Measurements from ENCODE around the gene TSPAN5.

TSPAN5 gene

DNA sequence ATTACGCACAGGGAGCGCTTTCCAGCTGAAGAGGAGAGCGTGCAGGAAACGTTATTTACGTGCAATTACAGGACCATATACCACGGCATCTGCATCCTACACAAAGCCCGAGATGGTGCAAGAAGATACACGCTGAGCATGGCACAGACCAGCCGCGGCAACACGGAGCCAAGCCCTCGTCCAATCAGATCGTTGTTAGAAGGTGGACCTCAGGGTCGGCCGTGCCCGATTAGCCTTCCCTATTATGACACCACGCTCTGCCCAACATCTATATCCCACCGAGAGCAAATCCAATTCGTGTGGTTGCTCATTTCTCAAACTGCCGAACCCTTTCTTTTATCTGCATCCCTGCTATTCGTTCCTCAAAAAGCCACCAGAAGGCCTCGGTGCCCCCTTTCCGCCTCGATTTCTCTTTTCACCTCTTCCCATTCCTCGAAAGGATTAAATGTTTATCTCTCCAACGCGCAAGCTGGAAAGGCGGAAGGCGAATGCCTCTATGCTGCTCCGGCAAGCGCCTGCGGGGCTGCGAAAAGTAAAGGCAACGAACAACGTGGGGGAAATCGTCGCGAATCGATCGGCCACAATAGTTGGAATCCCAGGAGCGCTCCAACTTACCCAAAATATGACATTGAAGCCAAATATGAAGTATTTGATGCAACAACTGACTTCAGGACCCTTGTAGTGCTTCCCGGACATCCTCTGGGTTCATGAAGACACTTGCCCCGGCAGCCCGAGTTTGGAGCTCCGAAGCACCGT, 702 bp downstream of the TSPAN5 start:
- WGBS, 2 donors (ENCODE audit: extremely low coverage in 2 of 2, insufficient read length in 2 of 2, insufficient replicate concordance in 1 of 2): no CpG with 5 or more reads among the region's 46 CpGs
- H3K9me3 ChIP-seq (replicated peaks in 1 of 2; ENCODE audit: control insufficient read depth in 2 of 2, insufficient read depth in 1 of 2, low read depth in 1 of 2, low read length in 2 of 2): no peaks in the 10 kb centered on the region
- H3K36me3 ChIP-seq (replicated peaks in 1 of 2; ENCODE audit: control insufficient read depth in 2 of 2, insufficient read depth in 2 of 2, low read length in 2 of 2): no peaks in the 10 kb centered on the region
- no peak overlapping the region for H2BK15ac ChIP-seq (ENCODE audit: low read length)
- H3K4me3 ChIP-seq (ENCODE audit: low read length in 2 of 2): peak overlapping the region; percentile 61 to 98
- no peak overlapping the region for H3K14ac ChIP-seq (ENCODE audit: low read length)
- no peak overlapping the region for H2BK120ac ChIP-seq (ENCODE audit: low read depth, low read length)
- peak; percentile 37 for DNase-seq (ENCODE audit: low spot score)
- H2BK5ac ChIP-seq (ENCODE audit: low read length): no peak overlapping the region
- H3K4me1 ChIP-seq (ENCODE audit: control insufficient read depth in 2 of 2, insufficient read depth in 1 of 2, low read depth in 1 of 2, low read length in 2 of 2): peaks cover 7 to 9% of the 10 kb centered on the region in 2 donors
- no peak overlapping the region for H3K23ac ChIP-seq (ENCODE audit: low read depth, low read length, poor library complexity)
- H3K79me1 ChIP-seq (ENCODE audit: low read depth, low read length): no peaks in the 10 kb centered on the region
- no peak overlapping the region for H4K8ac ChIP-seq (ENCODE audit: low read depth, low read length)
- peak overlapping the region; percentile 99 for H2AFZ ChIP-seq (ENCODE audit: low read length)
- peak overlapping the region; percentile 83 for H3K9ac ChIP-seq (ENCODE audit: low read depth, low read length, poor library complexity)
- H2AK5ac ChIP-seq (ENCODE audit: low read depth, low read length): no peak overlapping the region
- H3K4me2 ChIP-seq (ENCODE audit: insufficient read depth, low read length, poor library complexity, severe bottlenecking): peak overlapping the region; percentile 82
- peak overlapping the region; percentile 98 for H3K18ac ChIP-seq (ENCODE audit: low read length)
- no peak overlapping the region for H2BK12ac ChIP-seq (ENCODE audit: low read length)
- no peak overlapping the region for H3K4ac ChIP-seq (ENCODE audit: low read length)
- no peak overlapping the region for H3K27ac ChIP-seq (replicated peaks; ENCODE audit: low read length)
- peaks cover 0 to 37% (median 8%) of the 10 kb centered on the region in 3 experiments for H3K27me3 ChIP-seq (ENCODE audit: control insufficient read depth in 3 of 3, insufficient read depth in 3 of 3, low read depth in 1 of 3, low read length in 3 of 3)
- H4K91ac ChIP-seq (ENCODE audit: low read depth, low read length, poor library complexity): no peak overlapping the region

DNA sequence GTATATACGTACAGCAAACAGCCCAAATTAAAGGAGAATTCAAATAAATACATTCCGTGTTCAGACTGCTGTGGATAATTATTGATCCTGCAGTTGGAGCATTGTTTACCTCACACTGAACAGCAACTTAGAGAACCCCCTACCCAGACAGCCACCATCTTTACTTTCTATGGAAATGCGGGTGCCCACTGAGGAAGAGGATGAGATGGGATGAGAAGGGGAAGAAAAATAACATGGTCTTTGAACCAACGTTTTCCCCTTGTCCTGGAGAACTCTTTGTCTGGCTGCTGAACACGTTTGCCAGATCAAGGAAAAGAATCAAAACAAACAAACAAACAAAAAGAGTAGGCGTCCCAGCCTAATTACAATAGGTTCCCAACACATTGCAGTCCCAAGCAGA, 1.5 kb downstream of the TSPAN5 start:
- Histone ChIP-seq H3K18ac (ENCODE audit: low read length) (no peak overlapping the region), H3K4me2 (ENCODE audit: insufficient read depth, low read length, poor library complexity, severe bottlenecking) (peak overlapping the region; percentile 82), H2AK5ac (ENCODE audit: low read depth, low read length) (no peak overlapping the region), H3K14ac (ENCODE audit: low read length) (no peak overlapping the region), H3K4me1 (ENCODE audit: control insufficient read depth in 2 of 2, insufficient read depth in 1 of 2, low read depth in 1 of 2, low read length in 2 of 2) (peaks cover 7 to 9% of the 10 kb centered on the region in 2 donors), H4K91ac (ENCODE audit: low read depth, low read length, poor library complexity) (no peak overlapping the region), H3K23ac (ENCODE audit: low read depth, low read length, poor library complexity) (no peak overlapping the region), H3K9ac (ENCODE audit: low read depth, low read length, poor library complexity) (no peak overlapping the region), H3K4me3 (ENCODE audit: low read length in 2 of 2) (peak overlapping the region; percentile 61 to 98), H2BK12ac (ENCODE audit: low read length) (no peak overlapping the region), H2BK5ac (ENCODE audit: low read length) (no peak overlapping the region), H3K27me3 (ENCODE audit: control insufficient read depth in 3 of 3, insufficient read depth in 3 of 3, low read depth in 1 of 3, low read length in 3 of 3) (peaks cover 0 to 31% (median 8%) of the 10 kb centered on the region in 3 experiments), H2BK15ac (ENCODE audit: low read length) (no peak overlapping the region), H3K9me3 (replicated peaks in 1 of 2; ENCODE audit: control insufficient read depth in 2 of 2, insufficient read depth in 1 of 2, low read depth in 1 of 2, low read length in 2 of 2) (no peaks in the 10 kb centered on the region), H2AFZ (ENCODE audit: low read length) (peak overlapping the region; percentile 99), H4K8ac (ENCODE audit: low read depth, low read length) (no peak overlapping the region), H2BK120ac (ENCODE audit: low read depth, low read length) (no peak overlapping the region), H3K4ac (ENCODE audit: low read length) (no peak overlapping the region), H3K27ac (replicated peaks; ENCODE audit: low read length) (no peak overlapping the region), H3K36me3 (replicated peaks in 1 of 2; ENCODE audit: control insufficient read depth in 2 of 2, insufficient read depth in 2 of 2, low read length in 2 of 2) (no peaks in the 10 kb centered on the region), H3K79me1 (ENCODE audit: low read depth, low read length) (no peaks in the 10 kb centered on the region)
- DNase-seq (ENCODE audit: low spot score): no peak
- no CpG with 5 or more reads among the region's 6 CpGs for WGBS, 2 donors (ENCODE audit: extremely low coverage in 2 of 2, insufficient read length in 2 of 2, insufficient replicate concordance in 1 of 2)

DNA sequence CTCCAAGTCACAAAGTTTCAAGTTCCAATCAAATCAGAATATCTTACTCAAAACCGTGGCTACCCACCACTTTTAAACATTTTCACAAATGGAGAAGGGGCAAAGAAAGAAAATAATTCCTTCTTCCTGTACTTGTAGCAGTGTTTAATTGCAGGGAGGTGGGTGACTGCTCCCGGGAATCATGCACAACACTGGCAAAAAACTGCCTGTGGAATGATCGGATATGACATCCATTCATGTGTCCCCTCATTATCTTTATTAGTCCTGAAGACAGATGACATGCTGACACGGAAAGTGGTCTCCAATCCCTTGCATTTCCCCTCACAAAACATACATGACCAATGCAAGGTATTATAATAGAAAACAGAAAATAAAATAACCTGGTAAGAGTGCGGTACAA, 2.0 kb downstream of the TSPAN5 start:
- H2BK12ac ChIP-seq (ENCODE audit: low read length): no peak overlapping the region
- no CpG with 5 or more reads among the region's 5 CpGs for WGBS, 2 donors (ENCODE audit: extremely low coverage in 2 of 2, insufficient read length in 2 of 2, insufficient replicate concordance in 1 of 2)

More for the DNA sequence above, 2.0 kb downstream of the TSPAN5 start:
- H3K4me1 ChIP-seq (ENCODE audit: control insufficient read depth in 2 of 2, insufficient read depth in 1 of 2, low read depth in 1 of 2, low read length in 2 of 2): peaks cover 7 to 9% of the 10 kb centered on the region in 2 donors
- H3K79me1 ChIP-seq (ENCODE audit: low read depth, low read length): no peaks in the 10 kb centered on the region
- H3K27me3 ChIP-seq (ENCODE audit: control insufficient read depth in 3 of 3, insufficient read depth in 3 of 3, low read depth in 1 of 3, low read length in 3 of 3): peaks cover 0 to 27% (median 8%) of the 10 kb centered on the region in 3 experiments
- no peak overlapping the region for H3K23ac ChIP-seq (ENCODE audit: low read depth, low read length, poor library complexity)
- no peak overlapping the region for H2BK15ac ChIP-seq (ENCODE audit: low read length)
- H3K4me3 ChIP-seq (ENCODE audit: low read length in 2 of 2): peak overlapping the region in 1 of 2 donors; percentile 61
- no peak overlapping the region for H3K9ac ChIP-seq (ENCODE audit: low read depth, low read length, poor library complexity)
- H3K9me3 ChIP-seq (replicated peaks in 1 of 2; ENCODE audit: control insufficient read depth in 2 of 2, insufficient read depth in 1 of 2, low read depth in 1 of 2, low read length in 2 of 2): no peaks in the 10 kb centered on the region
- no peak overlapping the region for H3K27ac ChIP-seq (replicated peaks; ENCODE audit: low read length)
- H3K36me3 ChIP-seq (replicated peaks in 1 of 2; ENCODE audit: control insufficient read depth in 2 of 2, insufficient read depth in 2 of 2, low read length in 2 of 2): no peaks in the 10 kb centered on the region
- H2BK120ac ChIP-seq (ENCODE audit: low read depth, low read length): no peak overlapping the region
- H2AK5ac ChIP-seq (ENCODE audit: low read depth, low read length): no peak overlapping the region
- no peak overlapping the region for H3K4ac ChIP-seq (ENCODE audit: low read length)
- DNase-seq (ENCODE audit: low spot score): no peak
- peak overlapping the region; percentile 99 for H2AFZ ChIP-seq (ENCODE audit: low read length)
- no peak overlapping the region for H3K18ac ChIP-seq (ENCODE audit: low read length)
- no peak overlapping the region for H4K8ac ChIP-seq (ENCODE audit: low read depth, low read length)
- H3K14ac ChIP-seq (ENCODE audit: low read length): no peak overlapping the region
- H4K91ac ChIP-seq (ENCODE audit: low read depth, low read length, poor library complexity): no peak overlapping the region
- H3K4me2 ChIP-seq (ENCODE audit: insufficient read depth, low read length, poor library complexity, severe bottlenecking): no peak overlapping the region
- H2BK5ac ChIP-seq (ENCODE audit: low read length): no peak overlapping the region
